Measurements from ENCODE around the gene WNK2.

The WNK2 gene

GRCh38 chr9:93268551-93269314 is 84.8 kb downstream of the WNK2 start:
- DNase-seq, result peak; percentile 30

- DNase-seq, result no peak
These were observed 87.0 kb downstream of the WNK2 start for GRCh38 chr9:93270976-93271375.

GRCh38 chr9:93276973-93277372 is 93.0 kb downstream of the WNK2 start:
- DNase-seq, result no peak

GRCh38 chr9:93278144-93278543 is 94.2 kb downstream of the WNK2 start:
- no peak for DNase-seq

GRCh38 chr9:93280661-93281259 is 96.8 kb downstream of the WNK2 start:
- no peak for DNase-seq

GRCh38 chr9:93286252-93287188 is 102.6 kb downstream of the WNK2 start:
- no peak for DNase-seq

- no peak for DNase-seq
These were observed 103.2 kb downstream of the WNK2 start for GRCh38 chr9:93287189-93287552.

- DNase-seq, result no peak
These were observed 103.7 kb downstream of the WNK2 start for GRCh38 chr9:93287593-93287992.

GRCh38 chr9:93288341-93288740 is 104.4 kb downstream of the WNK2 start:
- DNase-seq, result no peak

- no peak for DNase-seq
These were observed 105.2 kb downstream of the WNK2 start for GRCh38 chr9:93288891-93289883.

GRCh38 chr9:93290495-93291434 is 106.8 kb downstream of the WNK2 start:
- no peak for DNase-seq

GRCh38 chr9:93291536-93292287 is 107.8 kb downstream of the WNK2 start:
- no peak for DNase-seq

GRCh38 chr9:93292288-93292615 is 108.3 kb downstream of the WNK2 start:
- DNase-seq, result no peak

GRCh38 chr9:93292664-93293328 is 108.9 kb downstream of the WNK2 start:
- no peak for DNase-seq

GRCh38 chr9:93294011-93294410 is 110.1 kb downstream of the WNK2 start:
- no peak for DNase-seq

GRCh38 chr9:93295031-93295430 is 111.1 kb downstream of the WNK2 start:
- no peak for DNase-seq

GRCh38 chr9:93295456-93296076 is 111.6 kb downstream of the WNK2 start:
- no peak for DNase-seq

GRCh38 chr9:93296889-93297480 is 113.0 kb downstream of the WNK2 start:
- no peak for DNase-seq

Measured in stimulated activated CD4-positive, alpha-beta T cell treated with anti-CD3 and anti-CD28 coated beads, Interleukin-12 subunit alpha, Interleukin-12 subunit beta, amount 100 ng/mL, for 4 hours (primary cell).